SK-N-SH treated with all-trans-retinoic acid at 6 μM for 48 hours (cell line): ENCODE data around the gene TRIM44.

Source experiments
- ARNTL ChIP-seq: fragments of 450-650 bp; formaldehyde crosslinking; IDR thresholded peaks from 2 replicates; pipeline ENCODE4 v1.5.0; 2020; ENCODE audit warnings: low read depth, mild to moderate bottlenecking, moderate library complexity, borderline replicate concordance
- CSDC2 ChIP-seq: fragments of 250-450 bp; sonication (Bioruptor Pico); IDR thresholded peaks from 2 replicates; pipeline ENCODE4 v1.5.0; 2020; ENCODE audit warnings: mild to moderate bottlenecking, moderate library complexity
- ESRRG ChIP-seq: fragments of 250-450 bp; sonication (Bioruptor Pico); IDR thresholded peaks from 2 replicates; pipeline ENCODE4 v1.6.1; 2021; ENCODE audit warnings: mild to moderate bottlenecking
- OSR1 ChIP-seq: fragments of 250-450 bp; sonication (Bioruptor Pico); IDR thresholded peaks from 2 replicates; pipeline ENCODE4 v1.8.0; 2022; ENCODE audit warnings: moderate library complexity, mild to moderate bottlenecking, inconsistent platforms
- RARB ChIP-seq: fragments of 250-450 bp; sonication (Bioruptor Pico); IDR thresholded peaks from 2 replicates; pipeline ENCODE4 v1.8.0; 2021; ENCODE audit warnings: mild to moderate bottlenecking, moderate library complexity
- TCF4 ChIP-seq: fragments of 250-450 bp; sonication (Bioruptor Pico); IDR thresholded peaks from 2 replicates; pipeline ENCODE4 v1.8.0; 2021; ENCODE audit warnings: mild to moderate bottlenecking, moderate library complexity, borderline replicate concordance
- TF ChIP-seq, protein P1 (sequence below): fragments of 250-450 bp; sonication (Bioruptor Pico); IDR thresholded peaks from 2 replicates; pipeline ENCODE4 v1.5.1; 2020; ENCODE audit warnings: low read depth, mild to moderate bottlenecking, moderate library complexity

DNA sequence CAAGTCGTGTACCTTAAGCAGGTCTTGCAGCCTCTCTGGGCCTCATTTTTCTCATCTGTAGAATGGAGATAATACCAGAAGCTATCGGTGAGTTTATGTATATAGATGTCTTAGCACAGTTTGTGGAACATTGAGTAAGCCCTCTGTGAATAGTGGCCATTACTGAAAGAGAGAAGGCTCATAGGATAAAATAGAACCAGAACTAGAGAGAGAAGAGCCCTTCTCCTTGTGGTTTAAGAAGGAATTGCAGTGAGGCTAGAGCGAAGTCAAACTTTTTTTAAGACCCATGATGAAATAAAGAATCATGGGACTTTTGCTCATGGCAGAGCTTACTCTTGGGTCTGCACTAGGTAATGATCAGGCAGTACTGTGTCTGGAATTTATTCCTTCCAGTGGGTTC is 137.1 kb downstream of the TRIM44 start:
- TF ChIP-seq CSDC2 (no peak), OSR1 (CRISPR knock-in tag) (no peak), TCF4 (CRISPR knock-in tag) (no peak), RARB (no peak), ESRRG (CRISPR knock-in tag) (no peak), ARNTL (no peak)
- TF ChIP-seq, protein P1, sequence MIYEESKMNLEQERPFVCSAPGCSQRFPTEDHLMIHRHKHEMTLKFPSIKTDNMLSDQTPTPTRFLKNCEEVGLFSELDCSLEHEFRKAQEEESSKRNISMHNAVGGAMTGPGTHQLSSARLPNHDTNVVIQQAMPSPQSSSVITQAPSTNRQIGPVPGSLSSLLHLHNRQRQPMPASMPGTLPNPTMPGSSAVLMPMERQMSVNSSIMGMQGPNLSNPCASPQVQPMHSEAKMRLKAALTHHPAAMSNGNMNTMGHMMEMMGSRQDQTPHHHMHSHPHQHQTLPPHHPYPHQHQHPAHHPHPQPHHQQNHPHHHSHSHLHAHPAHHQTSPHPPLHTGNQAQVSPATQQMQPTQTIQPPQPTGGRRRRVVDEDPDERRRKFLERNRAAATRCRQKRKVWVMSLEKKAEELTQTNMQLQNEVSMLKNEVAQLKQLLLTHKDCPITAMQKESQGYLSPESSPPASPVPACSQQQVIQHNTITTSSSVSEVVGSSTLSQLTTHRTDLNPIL (CRISPR knock-in tag) = no peak
